Left colon (tissue), 2 donors: ENCODE measurements around the gene INCENP. TPM values are rescaled to one million over a fixed set of nuclear protein-coding genes. Genes with fewer than 3 reads are reported as not detected.

Experiments used
- ATAC-seq: fragments of 200-7000 bp; cut with Tn5 transposase; one replicate; pipeline ENCODE4 v1.9.1; 2020; ENCODE audit warnings: mild to moderate bottlenecking, moderate library complexity
- DNase-seq, 2 donors: peaks; one replicate each; pipeline ENCODE4 v3.0.0-alpha.2; 2020
- intact Hi-C, 2 donors: fragments of 100-400 bp; cut with DNase I in 1 of 2; cut with micrococcal nuclease in 1 of 2; formaldehyde crosslinking; loops; one replicate each; pipeline versions ENCODE4 v1.11.2 to v1.14.0; 2022; cut with DNase I, micrococcal nuclease
- total RNA-seq, 2 donors: library from RNA; stranded (reverse); fragmentation: NEBNext Ultra II Directional; extraction: Animal tissue kit (Norgen Biotek cat#: 25700); gene quantifications; one replicate each; pipeline ENCODE4 v1.2.1, GENCODE V29; 2021
- donor health status: DM: no; HTN: no; CAD: no.
- donor health status: DM: yes; HTN: yes; CAD: no.

Gene INCENP
- total RNA-seq, 2 donors from 2014 or later = 23.1 to 29.3 TPM

GRCh38 chr11:62120001-62120400 is 3.8 kb upstream of the INCENP start:
- ATAC-seq = no peak
- DNase-seq = no peak
- intact Hi-C loops = no loop called here

GRCh38 chr11:62120431-62120830 is 3.4 kb upstream of the INCENP start:
- no peak for DNase-seq
- no peak for ATAC-seq
- intact Hi-C loops = no loop called here

- intact Hi-C loops = no loop called here
- ATAC-seq (no peak), DNase-seq (no peak)
Measured at GRCh38 chr11:62122076-62122475, 1.7 kb upstream of the INCENP start.

- ATAC-seq (peak; percentile 56), DNase-seq (peak; percentile 50 to 59)
- intact Hi-C loops = no loop called here
Measured at GRCh38 chr11:62124186-62125113, 639 bp downstream of the INCENP start.

- no peak for DNase-seq
- ATAC-seq = no peak
- intact Hi-C loops = no loop called here
Measured at GRCh38 chr11:62125316-62125715, 1.5 kb downstream of the INCENP start.

- intact Hi-C loops = no loop called here
- DNase-seq = no peak
- no peak for ATAC-seq
Measured at GRCh38 chr11:62125881-62126280, 2.1 kb downstream of the INCENP start.

- ATAC-seq (no peak), DNase-seq (no peak)
- intact Hi-C loops = no loop called here
Measured at GRCh38 chr11:62127426-62127825, 3.6 kb downstream of the INCENP start.

- ATAC-seq = no peak
- DNase-seq = peak in 1 of 2 donors; percentile 18
- intact Hi-C loops = no loop called here
Measured at GRCh38 chr11:62127941-62128770, 4.3 kb downstream of the INCENP start.

- intact Hi-C loops = no loop called here
- DNase-seq (no peak), ATAC-seq (no peak)
Measured at GRCh38 chr11:62128835-62129234, 5.0 kb downstream of the INCENP start.

GRCh38 chr11:62129590-62130282 is 5.9 kb downstream of the INCENP start:
- intact Hi-C loops = no loop called here

GRCh38 chr11:62130283-62131169 is 6.7 kb downstream of the INCENP start:
- no peak for ATAC-seq
- DNase-seq = no peak
- intact Hi-C loops = no loop called here

More at GRCh38 chr11:62129590-62130282, 5.9 kb downstream of the INCENP start:
- ATAC-seq = no peak
- DNase-seq = peak in 1 of 2 donors; percentile 12

GRCh38 chr11:62131170-62131464 is 7.3 kb downstream of the INCENP start:
- intact Hi-C loops = no loop called here
- ATAC-seq (no peak), DNase-seq (no peak)

- DNase-seq (no peak), ATAC-seq (no peak)
- intact Hi-C loops = no loop called here
Measured at GRCh38 chr11:62132191-62132590, 8.4 kb downstream of the INCENP start.

GRCh38 chr11:62132689-62133293 is 9.0 kb downstream of the INCENP start:
- no peak for DNase-seq
- intact Hi-C loops = no loop called here
- no peak for ATAC-seq

- no peak for ATAC-seq
- intact Hi-C loops = no loop called here
- no peak for DNase-seq
Measured at GRCh38 chr11:62133328-62134065, 9.7 kb downstream of the INCENP start.

GRCh38 chr11:62137276-62137861 is 13.6 kb downstream of the INCENP start:
- DNase-seq = peak in 1 of 2 donors; percentile 17
- intact Hi-C loops = no loop called here
- ATAC-seq = no peak
